ENCODE data around the gene PTGR3.
"Not testable (repeated sequence)": the region's sequence is repeated elsewhere in the genome, so short reads cannot be mapped to it uniquely, and the experiment has no call there.

The PTGR3 gene

DNA sequence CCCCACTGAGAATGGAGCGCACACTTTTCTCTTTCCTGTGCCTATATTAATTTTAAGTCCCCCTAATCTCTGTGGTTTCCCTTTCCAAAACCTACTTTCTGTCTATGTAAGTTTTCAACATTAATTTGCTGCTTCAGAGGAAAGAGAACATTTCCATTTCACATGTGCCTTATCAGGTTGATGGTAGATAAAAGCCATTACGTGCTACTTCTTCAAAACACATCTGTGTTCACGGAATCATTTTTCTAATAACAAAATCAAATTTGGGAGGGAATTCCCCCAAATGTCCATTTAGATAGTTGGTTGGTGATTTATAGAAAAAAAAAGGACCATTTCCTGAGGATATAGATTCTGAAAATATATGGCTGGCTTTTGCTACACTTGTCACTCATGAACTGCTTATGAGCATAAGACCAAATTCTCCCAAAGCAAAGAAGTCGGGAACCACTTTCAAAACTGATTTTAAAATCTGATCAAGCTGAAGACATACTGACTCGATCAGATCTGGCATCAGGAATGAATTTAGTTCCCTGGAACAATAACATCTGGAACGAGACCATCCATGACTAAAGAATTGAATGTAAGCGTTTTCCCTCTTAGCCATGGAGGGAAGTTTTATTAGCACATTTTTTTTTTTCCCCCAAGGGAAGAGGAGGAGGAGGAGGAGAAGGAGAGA lies 8.2 kb downstream of the PTGR3 start:
- no peak for DNase-seq

DNA sequence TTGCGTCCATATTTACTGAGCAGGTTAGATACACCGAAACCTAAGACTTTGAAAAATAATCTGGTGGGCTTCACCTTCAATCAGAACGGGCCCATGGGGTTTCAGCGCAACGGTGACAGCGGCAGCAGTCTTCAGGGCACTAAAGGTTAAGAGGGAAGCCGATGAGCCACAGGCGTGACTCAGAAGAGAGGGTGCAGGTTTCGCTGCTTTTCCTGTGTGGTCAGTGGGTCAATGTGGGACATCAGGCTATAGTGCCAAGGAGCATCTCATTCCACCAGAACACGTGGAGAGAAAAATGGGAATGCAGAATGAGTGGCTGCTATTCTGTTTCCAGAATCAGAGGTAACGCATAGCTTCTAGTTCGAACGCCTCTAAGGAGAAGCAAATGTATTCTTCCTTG lies 8.9 kb downstream of the PTGR3 start:
- no peak for DNase-seq

DNA sequence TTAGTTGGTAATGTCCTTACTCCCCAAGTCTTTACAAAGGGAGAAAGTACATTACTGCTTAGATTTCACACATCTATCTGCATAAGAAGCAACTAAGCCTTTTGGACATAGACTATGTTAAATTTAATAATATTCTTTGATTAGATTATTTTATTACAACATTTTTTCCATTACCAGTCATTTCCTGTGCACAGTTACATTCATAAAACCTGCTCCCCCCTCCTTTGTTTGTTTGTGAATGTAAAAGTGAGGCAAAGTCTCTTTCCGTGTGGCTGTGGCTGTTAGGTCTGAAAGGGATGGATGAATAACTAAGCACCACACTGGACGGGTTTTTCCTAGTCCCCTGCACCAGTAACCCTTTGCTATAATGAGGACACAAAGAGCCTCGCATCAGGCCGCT lies 9.6 kb downstream of the PTGR3 start:
- no peak for DNase-seq

DNA sequence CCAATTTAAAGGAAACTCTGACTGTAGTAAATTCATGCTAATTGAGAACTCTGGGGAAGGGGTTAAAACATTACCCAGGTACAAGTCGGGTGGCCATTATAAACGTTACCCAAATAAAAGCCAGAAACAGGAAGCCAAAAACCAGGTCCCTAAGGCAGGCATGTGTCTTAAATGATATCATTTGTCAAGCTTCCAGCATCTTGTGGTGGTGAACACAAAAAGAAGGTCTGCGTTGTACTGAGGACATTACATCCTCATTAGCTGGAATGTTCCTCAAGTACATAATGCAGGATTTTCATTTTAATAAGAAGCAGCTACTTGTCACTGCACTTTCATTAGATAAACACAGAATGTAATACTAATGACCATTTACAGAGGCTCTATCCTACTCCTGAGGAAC lies 10.9 kb downstream of the PTGR3 start:
- no peak for DNase-seq

DNA sequence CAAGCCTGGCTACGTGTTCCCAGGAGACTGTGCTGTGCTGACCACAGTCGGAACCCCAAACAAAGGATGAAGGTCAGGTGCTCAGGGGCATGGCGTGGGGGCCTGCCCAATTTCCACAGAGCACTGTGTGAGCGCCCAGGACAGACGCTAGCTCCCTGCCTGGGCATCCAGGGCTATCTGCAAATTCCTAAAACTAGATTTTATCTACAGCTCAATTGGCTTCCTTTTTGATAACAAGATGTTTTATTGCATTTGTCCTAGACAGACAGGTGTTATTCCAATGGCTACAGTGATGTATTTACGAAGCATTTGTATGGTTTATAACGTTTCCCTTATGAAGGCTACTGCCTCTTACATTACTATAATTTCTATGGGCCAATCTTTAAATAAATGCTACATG lies 16.0 kb downstream of the PTGR3 start:
- no peak for DNase-seq

DNA sequence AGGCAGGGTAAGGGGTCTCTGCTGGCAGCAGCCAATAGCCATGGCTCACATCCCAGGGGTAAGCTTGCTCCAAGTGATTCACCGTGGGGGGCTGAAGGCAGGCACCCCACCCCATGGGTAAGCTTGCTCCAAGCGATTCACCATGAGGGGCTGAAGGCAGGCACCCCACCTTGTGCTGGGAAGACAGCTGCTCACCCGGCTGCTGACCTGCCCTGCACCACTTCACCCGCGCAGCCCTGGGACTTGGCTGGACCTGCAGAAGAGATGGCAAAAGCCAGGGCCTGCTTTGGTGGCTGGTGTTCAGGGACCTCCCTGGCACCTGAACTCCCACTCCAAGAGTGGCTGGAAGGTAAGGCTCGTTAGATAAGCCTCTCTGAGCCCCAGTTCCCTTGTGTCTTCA lies 19.2 kb downstream of the PTGR3 start:
- no peak for DNase-seq

DNA sequence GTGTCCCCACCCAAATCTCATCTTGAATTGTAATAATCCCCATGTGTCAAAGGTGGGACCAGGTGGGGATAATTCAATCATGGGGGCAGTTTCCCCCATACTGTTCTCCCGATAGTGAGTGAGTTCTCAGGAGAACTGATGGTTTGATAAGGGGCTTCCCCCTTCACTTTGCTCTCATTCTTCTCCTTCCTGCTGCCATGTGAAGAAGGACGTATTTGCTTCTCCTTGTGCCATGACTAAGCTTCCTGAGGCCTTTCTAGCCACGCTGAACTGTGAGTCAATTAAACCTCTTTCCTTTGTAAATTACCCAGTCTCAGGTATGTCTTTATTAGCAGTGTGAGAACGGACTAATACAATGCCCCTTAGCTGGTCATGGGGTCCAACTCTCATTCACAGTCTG lies 21.2 kb downstream of the PTGR3 start:
- DNase-seq = not testable (repeated sequence)

DNA sequence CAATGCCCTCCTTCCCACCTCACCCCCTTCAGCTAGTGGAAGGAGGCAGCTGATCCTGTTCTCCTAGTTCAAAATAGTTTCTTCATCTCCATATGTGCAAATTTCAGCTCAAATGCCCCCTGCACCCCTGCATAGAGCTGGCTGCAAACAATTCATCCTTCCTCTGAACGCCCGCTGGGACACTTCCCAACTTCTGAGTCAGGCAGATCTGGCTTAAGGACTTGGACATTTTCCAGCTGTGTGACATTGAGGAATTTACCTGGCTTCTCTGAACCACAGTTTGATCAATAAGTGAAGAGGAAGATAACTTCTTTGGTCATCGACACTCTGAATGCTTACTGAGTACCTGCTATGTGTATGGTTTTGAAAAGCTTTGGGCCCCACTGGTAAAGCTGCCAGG lies 23.5 kb downstream of the PTGR3 start:
- no peak for DNase-seq

DNA sequence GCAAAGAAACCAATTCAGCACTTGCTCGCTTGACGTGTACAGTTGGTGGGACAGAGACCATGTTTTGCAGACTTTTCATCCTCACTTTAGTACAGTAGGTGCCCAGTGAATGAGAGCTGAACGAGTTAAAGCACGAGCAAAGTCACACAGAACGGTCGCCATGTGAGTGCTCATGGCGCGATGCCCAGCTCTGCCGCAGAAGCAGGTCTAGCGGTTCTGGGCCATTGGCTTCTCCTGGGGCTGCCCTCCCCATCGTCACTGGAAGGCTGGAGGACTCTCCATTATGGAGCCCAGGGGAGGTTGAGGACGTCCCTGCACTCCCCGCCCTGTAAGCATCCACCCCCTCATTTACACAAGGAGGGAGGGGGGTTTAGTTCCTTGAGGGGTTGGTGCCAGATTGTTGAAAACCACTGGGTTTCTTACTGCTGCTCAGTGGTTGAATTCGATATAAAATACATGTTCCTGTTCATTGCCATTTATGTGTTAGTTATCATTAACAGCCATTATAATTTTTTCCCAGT lies 24.9 kb downstream of the PTGR3 start:
- no peak for DNase-seq

DNA sequence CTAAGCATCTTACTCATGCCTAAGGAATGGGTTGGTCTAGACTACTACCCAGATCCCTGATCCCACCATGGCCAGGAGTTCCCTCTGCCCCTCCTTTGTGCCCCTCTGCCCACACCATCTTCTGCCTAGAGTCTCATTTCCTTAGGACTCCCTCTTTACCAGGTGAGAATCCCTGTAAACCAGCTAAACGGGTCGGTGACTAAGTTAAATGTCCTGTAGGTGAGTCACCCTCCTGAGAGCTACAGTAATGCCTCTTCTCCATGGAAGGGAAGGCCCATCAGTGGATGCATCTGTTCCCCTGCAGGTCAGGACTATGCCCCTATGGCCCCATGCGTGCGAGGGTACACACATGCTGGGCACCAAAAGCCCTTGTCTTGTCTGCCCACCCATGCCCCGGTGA lies 25.4 kb downstream of the PTGR3 start:
- no peak for DNase-seq

DNA sequence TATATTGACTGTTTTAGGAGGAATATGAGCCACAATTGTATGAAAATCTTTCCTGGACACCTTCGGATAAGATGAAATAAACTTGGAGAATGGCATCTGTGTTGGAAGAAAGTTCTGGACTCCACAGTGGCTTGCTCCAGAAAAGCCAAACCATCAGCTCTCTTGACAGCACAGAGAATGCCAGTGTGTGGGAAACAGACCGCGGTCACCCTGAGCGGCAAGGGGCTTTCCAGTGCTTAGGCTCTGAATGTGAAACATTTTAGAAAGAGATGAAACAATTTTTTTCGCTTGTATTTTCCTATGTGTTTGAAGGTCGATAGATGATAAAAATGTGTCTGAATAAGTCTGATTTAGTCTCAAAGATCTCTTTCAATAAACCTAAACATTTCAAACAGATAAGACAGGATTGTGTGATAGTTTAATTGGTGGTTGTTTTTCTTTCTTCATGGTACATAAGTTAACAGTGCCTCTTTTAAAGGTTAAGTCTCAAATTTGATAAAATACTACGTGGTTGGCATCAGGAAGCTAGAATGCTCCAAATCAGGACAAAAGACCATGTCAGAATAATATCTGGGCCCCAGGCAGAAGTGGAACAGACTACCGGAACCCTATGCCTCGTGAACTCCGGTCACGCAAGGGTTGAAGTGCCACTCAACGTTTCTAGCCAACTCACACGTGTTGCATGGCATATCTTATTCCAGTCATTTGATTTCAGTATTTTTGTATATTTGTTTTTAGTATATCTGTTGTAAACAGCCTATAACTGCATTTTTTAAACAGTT lies 28.9 kb downstream of the PTGR3 start:
- no peak for DNase-seq

DNA sequence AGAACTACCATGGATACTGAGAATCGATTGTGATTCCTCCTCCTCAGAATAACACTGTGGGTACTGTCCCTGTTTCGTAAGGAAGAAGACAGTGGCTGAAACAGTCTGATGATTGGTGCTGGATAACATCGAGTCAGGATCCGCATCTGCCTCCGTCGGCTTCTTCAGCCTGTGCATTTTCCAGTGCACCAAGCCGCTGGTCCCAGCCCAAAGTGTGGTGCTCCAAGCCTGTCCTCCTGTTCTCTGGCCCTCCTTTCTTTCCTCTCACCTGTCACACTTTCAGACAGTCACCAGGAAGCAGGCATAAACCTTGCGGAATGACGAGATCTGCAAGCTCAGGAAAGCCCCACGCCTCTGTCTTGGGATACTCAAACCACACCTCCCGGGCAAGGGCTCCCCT lies 30.6 kb downstream of the PTGR3 start:
- no peak for DNase-seq

DNA sequence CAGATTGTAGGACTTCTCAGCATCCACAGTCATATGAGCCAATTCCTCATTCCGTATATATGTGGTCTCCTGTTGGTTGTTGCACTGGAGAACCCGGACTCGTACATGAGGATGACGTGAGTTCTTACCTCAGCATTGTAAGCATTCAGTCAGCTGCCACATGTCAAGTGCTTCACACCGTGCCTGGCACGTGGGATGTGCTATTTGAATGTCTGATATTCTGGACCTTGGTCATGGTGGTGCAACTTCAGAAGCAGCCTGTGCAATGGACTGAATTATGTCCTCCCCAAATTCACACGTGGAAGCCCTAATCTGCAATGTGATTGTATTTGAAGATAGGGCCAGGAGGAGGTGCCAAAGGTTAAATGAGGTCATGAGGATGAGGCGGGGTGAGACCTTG lies 32.1 kb downstream of the PTGR3 start:
- no peak for DNase-seq

DNA sequence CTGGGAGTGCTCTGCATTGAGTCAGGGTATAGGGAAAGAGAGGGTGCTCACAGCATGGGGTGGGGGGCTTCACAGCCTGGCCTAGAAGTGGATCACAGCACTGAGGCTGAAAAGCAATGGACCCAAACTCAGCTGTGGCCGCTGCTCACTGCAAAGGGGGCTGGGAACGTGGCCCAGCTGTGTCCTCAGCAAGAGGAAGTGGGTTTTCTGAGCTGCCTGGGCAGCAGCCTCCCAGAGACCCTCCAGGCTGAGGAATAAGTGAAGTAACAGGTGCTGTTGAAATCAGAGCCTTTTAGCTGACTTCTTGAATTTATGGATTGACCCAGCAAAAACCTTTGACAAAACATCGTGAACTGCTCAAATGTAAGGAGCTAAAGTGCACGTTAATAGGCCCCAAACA lies 35.2 kb downstream of the PTGR3 start:
- DNase-seq = no peak

DNA sequence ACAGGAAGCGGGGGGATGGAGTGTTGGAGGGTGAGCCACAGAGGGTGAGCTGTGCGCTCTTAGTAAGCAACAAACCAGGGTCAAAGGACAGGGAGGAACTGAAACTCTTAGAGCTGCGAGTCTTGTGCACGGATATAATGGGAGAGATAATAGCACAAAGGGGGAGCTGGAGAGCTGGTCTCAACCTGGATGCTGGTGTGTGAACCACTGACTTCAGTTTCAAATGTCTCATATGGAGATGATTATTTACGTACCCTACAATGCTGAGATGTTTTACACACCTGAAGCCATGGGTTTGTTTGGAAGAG lies 35.9 kb downstream of the PTGR3 start:
- no peak for DNase-seq

DNA sequence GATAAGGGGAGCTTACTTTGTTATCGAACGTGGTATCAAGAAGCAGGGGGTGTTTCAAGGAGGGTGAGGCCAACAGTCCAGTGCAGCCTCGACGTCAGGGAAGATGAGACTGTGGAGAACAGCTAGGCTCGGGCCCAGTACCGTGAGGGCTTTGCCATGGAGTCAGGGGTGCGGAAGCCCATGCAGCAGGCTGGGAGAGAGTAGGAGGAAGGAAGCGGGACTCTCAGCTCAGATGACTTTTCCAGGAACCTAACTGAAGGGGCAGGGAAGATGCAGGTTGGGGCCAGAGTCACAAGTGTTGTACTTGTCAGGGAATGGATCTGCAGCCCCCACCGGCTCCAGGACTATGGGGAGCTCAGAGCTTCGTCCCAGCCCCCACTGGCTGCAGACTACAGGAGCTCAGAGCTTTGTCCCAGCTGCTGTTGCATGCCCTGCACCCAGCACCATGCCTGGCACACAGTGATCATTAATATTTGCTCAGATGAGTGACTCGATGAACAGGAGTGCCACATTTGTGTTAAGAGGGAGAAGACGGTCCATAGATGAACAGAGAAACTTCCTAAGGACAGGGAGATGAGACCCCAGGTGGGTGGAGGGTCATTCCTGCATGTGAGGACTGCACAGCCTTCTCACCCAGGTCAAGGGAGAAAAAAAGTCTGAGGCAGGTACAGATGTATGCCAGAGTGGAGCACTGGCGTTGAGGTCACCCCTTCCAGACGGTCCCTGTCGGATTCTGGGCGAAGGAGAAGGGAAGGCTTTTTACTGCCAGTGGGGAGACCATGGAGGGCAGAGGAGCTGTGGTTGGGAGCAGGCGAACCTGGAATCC lies 36.4 kb downstream of the PTGR3 start:
- DNase-seq = no peak

DNA sequence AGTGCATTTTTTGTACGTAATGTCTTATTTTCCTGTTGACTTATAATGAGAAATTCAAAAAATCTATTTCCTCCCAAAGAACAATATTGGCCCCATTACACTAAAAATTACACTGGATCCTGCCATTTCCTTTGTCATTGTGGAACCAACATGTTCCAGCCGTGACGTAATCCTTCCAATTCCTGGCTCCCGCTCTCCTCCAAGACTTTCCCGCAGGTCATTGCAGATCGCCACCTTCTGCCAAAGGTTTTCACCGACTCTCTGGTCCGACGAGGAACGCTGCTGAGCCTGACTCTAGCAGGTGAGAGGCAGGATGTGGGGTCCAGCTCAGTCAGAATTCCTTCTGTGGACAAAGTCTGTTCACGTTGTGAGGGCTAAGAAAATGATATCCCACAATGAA lies 38.0 kb downstream of the PTGR3 start:
- no peak for DNase-seq

DNA sequence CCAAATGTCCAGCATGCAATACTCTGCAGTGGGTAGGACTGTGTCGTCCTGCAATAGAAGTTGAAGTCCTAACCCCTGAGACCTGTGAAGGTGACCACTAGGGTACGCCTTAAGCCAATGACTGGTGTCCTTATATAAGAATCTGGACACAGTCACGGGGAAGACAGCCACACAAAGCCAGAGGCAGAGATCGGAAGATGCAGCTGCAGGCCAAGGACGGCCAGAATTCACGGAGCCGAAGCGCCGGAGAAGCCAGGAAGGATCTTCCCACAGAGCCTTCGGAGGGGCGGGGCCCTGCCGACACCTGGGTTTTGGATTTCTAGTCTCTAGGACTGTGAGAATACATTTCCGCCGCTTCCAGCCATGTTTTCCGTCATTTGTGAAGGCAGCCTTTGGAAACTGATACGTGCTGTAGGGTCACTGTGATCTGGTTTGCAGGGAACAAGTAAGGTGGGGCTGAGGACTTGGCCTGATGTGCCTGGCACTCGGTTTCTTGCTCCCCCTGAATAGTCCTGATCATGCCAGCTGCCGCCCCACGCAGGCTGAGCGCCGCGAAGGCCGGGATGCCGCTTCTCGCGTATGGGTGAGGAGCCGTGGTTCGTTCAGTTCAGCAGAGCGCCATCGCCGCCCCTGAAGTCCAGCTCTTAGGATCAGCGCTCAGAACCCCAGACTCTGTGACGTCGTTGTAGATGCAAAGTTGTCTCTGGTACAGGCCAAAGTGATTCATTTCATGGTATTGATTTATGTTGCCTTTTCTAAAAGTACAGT lies 38.7 kb downstream of the PTGR3 start:
- DNase-seq = no peak

DNA sequence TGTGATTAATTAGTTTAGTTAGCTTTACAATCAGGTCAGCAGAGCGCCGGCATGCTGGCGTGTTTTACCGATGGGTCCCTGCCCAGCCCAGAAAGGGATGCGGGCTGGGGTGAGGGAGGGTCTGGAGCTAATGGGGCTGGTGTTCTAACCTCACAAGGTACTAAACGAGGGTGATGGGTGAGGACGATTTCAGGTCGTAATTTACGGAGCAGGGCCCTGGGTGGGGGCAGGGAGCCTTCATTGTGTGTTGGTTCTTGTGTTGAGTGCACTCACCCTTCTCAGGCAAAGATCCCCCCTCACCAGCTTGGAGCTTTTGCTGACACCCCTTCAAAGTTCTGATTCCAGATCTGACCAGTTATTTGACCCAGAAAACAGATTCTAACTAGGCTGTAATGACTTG lies 39.5 kb downstream of the PTGR3 start:
- no peak for DNase-seq

DNA sequence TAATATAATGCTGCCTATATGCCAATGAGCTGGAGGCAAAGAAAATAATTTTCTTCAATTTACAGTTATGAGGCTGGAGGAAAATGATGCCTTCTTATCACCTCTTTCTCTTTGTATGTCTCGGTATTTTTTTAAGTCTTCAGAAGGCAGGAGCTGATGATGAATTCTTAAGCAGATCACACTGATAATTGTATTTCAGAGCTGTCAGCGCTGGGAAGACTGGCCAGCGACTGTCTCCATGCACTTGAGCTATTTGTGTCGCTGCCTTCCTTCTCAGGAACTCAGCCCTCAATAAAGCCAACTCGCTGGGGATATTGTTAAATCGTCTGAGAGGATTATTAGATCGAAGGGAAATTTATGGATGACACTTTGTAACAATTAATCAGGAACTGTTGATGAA lies 40.3 kb downstream of the PTGR3 start:
- DNase-seq = no peak

DNA sequence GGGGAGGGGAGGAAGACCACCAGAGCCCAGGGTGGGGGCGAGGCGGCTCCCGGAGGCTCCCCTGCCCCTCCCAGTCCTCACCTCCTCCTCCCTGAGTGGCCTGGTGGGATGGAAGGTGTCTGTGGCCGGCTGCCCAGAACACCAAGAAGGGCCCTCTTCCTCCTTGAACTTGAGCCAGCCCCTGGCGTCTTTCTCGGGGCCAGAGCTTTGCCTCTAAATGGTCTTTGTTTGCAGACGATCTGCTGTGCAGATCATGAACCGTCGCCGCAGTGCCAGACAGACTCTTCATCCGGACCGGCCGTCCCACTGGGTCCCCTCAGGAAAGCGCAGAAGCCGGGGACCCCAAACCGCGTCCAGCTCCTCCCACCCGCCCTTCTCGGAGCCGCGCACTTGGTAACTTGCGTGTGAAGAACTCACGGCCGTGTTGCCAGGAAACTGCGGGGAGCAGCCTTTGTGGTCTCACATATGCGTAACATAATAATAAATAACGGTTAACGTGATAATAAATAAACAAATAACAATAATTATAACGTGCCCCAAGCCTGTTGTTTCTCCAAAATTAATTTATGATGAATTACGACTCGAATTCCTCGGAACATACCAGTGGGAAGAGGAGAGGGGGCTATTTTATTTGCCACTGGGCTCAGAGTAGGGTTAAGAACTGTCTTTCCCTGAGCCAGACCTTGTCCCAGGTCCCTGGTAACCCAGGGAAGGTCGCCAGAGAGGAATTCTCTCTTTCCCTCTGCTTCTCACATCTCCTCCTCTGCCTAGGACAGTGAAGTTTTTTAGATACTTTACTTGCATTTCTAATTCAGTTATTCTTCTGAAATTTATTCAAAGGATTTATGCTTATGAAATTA lies 41.0 kb downstream of the PTGR3 start:
- no peak for DNase-seq

DNA sequence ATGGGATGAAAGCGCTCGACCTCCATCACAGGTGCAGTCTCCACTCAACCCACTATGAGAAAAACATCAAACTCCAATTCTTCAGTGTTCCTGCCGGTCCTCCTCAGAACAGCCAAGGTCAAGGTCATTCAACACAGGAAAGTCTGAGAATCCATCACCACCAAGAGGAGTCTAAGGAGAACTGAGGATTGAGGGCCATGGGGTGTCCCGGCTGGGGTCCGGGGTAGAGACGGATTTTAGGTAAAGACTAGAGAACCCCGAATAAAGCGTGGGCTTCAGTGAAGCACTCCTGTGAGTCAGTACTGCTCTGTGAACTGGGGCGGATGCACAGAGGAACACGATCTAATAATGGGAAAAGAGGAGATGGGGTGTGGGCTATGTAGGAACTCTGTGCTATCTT lies 41.8 kb downstream of the PTGR3 start:
- DNase-seq = no peak

All from stimulated activated CD4-positive, alpha-beta T cell treated with anti-CD3 and anti-CD28 coated beads, Interleukin-1b, Interleukin-23, amount 100 ng/mL, for 48 hours (primary cell).